ENCODE measurements around the gene MAT2A.
"Not testable (repeated sequence)": the region's sequence is repeated elsewhere in the genome, so short reads cannot be mapped to it uniquely, and the experiment has no call there.

The MAT2A gene

DNA sequence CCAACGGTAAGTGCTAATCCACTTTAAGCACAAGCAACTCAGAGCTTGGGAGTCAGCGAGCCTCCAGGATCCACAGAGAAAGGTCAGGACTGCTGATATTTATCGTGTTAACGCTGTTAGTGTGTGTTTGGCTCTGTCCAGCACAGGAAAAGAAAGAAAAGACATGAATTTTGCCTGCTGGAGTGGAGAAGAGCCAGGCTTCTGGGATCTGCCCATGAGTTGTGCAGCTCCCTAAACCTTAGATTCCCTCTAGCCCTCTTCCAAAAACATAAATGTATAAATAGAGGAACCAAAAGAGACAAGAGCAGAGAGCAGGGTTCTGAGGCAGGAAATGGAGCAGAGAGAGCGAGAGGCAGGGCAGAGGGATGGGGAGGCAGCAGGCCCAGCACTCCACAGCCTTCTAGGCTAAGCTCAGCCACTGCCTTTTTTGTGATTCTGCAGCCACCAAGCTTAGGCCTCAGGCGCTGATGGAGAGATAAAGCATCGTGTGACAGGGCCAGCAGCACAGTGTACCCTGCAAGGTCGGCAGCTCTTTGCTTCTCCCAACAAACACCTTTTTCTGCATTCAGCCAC lies 14.5 kb upstream of the MAT2A start:
- no peak for FAIRE-seq

DNA sequence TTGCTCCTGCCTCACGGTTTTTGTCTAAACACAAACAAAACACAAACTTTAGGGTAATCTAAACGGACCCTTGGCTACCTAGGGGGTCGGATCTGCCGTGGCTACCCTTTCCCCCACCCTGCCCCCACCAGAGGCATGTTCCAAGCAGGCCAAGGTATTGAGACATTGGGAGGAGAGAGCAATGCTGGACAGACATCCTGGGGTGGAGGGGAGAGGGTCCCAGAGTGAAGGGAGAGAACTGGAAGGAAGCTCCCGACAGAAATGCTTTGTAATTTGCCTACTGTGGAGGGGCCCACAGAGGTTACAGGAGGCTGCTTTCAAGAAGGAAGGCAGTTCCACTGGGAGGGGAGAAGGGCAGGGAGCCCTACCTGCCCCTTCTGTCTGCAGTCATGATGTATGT lies 13.9 kb upstream of the MAT2A start:
- FAIRE-seq: no peak

DNA sequence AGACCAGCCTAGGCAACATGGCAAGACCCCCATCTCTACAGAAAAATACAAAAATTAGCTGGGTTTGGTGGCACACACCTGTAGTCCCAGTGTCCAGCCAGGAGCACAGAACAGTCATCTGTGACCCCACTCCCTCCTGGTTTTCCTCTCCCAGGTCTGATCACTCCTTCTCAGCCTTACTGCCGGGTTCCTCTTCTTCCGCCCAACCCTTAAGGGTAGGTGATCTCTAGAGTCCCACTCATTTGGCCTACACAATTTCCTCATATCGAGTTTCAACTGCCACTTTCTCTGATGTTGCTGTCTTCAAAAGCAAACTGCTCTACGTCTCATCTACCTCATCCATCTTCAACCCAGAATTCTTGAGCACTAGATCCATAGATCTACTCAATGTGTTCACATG lies 13.4 kb upstream of the MAT2A start:
- FAIRE-seq: no peak

- FAIRE-seq: no peak
Measured at GRCh38 chr2:85527787-85528186, 11.2 kb upstream of the MAT2A start.

GRCh38 chr2:85528355-85528754 lies 10.6 kb upstream of the MAT2A start:
- FAIRE-seq: no peak

DNA sequence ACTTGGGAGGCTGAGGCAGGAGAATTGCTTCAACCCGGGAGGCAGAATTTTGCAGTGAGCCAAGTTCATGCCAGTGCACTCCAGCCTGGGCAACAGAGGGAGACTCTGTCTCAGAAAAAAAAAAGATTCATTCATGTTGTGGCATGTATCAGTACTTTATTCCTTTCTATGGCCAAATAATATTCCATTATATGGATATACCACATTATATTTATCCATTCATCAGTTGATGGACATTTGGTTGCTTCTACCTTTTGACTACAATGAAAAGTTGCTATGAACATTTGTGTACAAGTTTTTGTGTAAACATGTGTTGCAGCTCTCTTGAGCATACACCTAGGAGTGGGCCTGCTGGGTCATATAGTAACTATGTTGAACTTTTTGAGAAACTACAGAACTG lies 9.2 kb upstream of the MAT2A start:
- FAIRE-seq: no peak

DNA sequence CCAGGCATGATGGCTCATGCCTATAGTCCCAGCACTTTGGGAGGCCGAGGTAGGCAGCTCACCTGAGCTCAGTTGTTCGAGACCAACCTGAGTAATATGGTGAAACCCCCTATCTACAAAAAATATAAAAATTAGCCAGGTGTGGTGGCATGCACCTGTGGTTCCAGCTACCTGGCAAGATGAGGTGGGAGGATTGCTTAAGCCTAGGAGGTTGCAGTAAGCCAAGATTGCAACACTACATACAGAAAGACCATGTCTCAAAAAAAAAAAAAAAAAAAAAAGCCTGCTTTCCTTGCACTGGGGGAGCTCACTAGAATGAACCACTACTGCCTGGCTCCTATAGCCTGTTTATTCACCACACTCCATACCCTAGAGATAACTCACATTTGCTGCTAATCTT lies 7.4 kb upstream of the MAT2A start:
- FAIRE-seq: no peak

DNA sequence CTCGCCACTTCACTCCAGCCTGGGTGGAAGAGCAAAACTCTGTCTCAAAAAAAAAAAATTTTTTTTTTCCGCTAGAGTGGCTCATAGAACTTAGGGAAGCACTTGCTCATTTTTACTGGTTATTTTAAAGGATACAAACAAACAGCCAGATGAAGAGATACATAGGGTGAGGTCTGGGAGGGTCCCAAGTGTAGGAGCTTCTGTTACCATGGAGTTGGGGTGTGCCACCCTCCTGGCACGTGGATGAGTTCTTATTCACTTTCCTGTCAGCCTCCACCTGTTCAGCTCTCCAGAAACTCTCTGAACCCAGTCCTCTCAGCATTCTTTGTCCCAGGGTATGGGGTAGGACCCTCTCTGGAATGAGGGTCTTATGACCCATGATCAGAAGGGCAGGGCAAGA lies 4.9 kb upstream of the MAT2A start:
- FAIRE-seq: no peak

- FAIRE-seq: no peak
Measured at GRCh38 chr2:85534881-85535280, 4.1 kb upstream of the MAT2A start.

DNA sequence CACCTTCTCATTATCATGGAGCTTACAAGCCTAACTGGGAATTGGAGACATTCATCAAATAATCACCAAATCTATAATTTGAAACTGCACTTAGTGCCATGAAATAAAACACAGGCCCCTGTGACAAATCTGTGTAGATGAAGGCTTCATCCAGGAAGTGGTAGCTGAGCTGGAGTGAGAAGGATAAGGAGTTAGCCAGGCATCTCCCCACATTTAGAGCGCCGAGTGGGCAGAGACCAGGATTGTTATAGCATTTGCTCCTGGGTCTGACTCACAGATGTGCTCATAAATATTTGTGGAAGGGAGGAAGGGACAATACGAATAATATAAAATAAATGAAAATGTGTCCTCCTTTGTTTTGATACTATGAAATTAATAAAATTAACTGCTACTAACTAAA lies 2.5 kb upstream of the MAT2A start:
- FAIRE-seq: no peak

DNA sequence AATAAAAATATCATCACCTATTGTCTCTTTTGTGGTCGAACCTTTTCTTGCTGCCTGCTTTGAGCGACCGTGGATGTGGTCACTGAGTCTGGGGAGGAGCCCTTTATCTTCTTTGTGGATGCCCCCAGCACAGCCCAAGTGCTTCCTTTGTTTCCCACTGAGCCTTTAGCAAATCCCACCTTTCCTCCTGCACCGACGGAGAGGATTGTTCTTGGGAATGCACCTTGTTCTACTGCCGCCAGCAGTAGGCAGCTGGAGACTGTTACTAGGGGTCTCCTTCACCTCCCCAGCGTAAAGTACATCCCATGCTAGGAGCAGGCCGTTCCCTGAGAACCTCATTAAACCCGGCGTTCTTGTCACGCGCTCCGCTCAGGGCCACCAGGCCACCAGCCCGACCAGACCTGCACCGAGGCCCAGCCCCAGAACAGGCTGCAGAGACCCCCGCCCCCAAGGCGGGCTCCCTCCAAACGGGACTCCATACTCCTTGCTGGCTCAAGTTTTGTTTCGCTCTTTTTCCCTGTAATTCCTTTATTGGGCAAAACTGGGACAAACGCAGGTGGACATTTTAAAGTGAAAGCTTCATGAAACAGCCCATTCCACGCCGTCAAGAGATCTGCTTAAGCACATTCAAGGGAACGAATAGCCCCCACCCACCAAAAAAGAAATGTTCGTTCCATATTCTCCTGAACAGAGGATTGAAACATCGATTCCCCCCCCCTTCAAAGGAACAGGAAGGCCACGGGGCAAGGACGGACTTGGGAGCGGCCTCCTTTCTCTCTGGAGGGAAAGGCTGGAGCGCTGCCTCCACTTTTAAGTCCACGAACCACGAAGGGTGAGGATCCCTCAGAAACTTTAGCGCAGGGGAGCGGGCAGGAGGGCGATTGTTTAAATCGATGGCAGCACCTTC lies 1.1 kb upstream of the MAT2A start:
- no peak for FAIRE-seq

GRCh38 chr2:85539361-85540132 lies 579 bp downstream of the MAT2A start:
- no peak for FAIRE-seq

DNA sequence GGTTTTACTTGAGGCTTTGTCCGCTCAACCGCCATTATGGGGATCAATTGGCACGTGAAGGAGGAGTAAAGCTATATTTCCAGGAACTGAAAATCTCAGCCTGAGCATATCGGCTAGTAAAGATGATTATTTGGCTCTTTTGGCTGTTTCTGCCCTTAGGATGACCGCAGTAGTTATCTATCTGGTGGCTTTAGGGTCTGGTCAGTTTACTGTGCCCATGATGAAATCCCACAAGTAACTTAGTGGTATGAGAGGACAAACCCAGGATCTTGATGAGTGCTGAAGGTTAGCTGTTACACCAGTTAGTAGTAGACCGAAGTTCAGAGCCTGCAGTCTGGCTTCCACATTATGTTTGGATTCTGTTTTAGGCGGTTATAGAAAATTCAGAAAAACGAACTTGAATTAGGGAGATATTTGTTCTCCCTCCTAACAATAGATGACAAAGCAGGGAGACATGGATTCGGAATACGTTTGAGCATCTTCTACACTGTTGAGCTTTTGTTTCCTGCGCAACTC lies 1.2 kb downstream of the MAT2A start:
- no peak for FAIRE-seq

DNA sequence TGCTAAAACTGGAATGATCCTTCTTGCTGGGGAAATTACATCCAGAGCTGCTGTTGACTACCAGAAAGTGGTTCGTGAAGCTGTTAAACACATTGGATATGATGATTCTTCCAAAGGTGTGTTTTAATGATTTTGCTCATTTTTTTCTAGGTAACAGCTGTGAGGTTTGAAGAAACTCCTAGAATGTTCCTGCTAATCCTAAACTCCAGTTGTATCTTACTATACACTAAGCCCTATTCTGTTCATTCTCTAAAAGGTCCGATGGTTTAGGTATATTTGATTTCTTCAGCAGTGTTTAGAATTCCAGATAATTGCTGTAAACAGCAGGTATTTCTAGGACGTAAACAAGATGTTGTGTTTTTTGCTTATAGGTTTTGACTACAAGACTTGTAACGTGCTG lies 2.3 kb downstream of the MAT2A start:
- FAIRE-seq: no peak

GRCh38 chr2:85541753-85542457 lies 2.9 kb downstream of the MAT2A start:
- FAIRE-seq: no peak

DNA sequence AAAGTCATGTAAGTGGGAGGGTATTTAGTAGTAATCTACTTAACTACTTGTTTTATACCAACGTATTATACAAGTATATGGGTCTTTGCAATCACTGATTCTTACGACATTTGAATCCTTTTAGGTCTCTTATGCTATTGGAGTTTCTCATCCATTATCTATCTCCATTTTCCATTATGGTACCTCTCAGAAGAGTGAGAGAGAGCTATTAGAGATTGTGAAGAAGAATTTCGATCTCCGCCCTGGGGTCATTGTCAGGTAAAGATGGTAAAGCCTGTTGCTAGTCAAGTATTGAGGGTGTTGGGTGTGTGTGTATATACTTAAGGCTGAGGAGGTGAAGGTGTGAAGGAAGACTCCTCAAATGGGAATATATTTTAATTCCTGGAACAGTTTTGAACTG lies 3.8 kb downstream of the MAT2A start:
- no peak for FAIRE-seq

DNA sequence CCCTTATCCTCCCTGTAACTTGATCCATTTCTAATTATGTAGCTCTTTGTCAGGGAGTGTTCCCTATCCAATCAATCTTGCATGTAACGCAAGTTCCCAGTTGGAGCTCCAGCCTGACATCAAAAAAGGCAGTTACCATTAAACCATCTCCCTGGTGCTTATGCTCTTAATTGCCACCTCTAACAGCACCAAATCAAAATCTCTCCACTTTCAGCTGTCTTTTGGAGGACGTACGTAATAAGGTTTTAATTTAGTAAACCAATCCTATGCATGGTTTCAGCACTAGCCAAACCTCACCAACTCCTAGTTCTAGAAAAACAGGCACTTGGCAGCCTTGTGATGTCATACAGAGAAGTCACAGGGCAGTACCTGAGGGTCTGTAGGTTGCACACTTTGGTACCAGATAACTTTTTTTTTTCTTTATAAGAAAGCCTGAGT lies 5.3 kb downstream of the MAT2A start:
- FAIRE-seq: not testable (repeated sequence)

- not testable (repeated sequence) for FAIRE-seq
Measured at GRCh38 chr2:85544915-85545779, 6.2 kb downstream of the MAT2A start.

- no peak for FAIRE-seq
Measured at GRCh38 chr2:85545780-85546240, 6.8 kb downstream of the MAT2A start.

DNA sequence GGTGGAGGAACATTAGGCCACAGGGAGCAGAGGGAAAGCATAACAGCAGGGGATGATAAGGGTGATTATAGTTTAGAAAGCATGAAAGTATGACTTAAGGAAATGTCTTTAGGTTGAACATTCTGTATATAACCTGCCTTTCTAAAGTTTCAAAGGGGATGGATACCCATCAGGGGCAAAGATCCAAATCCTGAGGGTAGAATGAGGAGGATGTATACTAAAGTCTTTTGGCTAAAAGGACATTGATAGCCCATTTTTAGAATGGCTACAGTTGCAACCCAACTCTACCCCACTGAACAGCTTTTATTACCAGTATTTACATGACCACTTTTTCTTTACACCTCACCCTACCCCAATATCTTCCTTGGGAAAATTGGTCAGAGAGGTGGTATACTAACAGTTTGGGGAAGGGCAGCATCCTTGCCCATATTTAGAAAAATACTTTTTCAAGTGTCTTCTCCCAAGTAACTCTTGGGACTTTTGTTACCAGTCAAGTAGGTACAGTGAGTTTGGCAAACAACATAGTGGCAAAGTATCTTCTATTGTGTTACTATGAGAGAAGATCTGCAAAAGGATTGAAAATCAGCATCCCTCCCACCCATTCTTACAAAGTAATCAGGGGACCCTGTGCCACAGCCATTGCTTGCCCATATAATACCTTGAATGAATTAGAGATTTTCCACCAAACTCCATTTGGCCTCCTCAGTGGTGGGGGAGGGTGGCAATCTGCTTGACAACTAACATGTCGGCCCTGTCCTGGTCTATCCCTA lies 8.3 kb downstream of the MAT2A start:
- no peak for FAIRE-seq

All from A204.1 (cell line).